Astrocyte (in vitro differentiated cells and primary cell): ENCODE measurements around the gene CEP95.

Source experiments
- EZH2 ChIP-seq: IDR thresholded peaks from 2 replicates; pipeline ENCODE4 v1.6.1; 2012; ENCODE audit warnings: mild to moderate bottlenecking, low read length, inconsistent platforms; ENCODE audit not compliant: insufficient read depth
- TF ChIP-seq, protein P1 (sequence below): IDR thresholded peaks from 2 replicates; pipeline ENCODE4 v1.5.1; 2011; ENCODE audit warnings: low read depth, mild to moderate bottlenecking, inconsistent platforms, low read length, moderate library complexity; ENCODE audit not compliant: insufficient read depth

- TF ChIP-seq, protein P1, sequence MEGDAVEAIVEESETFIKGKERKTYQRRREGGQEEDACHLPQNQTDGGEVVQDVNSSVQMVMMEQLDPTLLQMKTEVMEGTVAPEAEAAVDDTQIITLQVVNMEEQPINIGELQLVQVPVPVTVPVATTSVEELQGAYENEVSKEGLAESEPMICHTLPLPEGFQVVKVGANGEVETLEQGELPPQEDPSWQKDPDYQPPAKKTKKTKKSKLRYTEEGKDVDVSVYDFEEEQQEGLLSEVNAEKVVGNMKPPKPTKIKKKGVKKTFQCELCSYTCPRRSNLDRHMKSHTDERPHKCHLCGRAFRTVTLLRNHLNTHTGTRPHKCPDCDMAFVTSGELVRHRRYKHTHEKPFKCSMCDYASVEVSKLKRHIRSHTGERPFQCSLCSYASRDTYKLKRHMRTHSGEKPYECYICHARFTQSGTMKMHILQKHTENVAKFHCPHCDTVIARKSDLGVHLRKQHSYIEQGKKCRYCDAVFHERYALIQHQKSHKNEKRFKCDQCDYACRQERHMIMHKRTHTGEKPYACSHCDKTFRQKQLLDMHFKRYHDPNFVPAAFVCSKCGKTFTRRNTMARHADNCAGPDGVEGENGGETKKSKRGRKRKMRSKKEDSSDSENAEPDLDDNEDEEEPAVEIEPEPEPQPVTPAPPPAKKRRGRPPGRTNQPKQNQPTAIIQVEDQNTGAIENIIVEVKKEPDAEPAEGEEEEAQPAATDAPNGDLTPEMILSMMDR, result no peak
- TF ChIP-seq EZH2, result no peak
Observed at GRCh38 chr17:64573214-64573613, 66.4 kb downstream of the CEP95 start.
